IMR-90 (cell line): ENCODE data around the gene KIF22. TPM values are rescaled to one million over a fixed set of nuclear protein-coding genes. Genes with fewer than 3 reads are reported as not detected.

Experiments used
- ATAC-seq: fragments of 200-7000 bp; cut with Tn5 transposase; 2 replicates; pipeline ENCODE4 v1.9.1; 2020; ENCODE audit warnings: low read depth, mild to moderate bottlenecking, moderate library complexity
- BruUV-seq: library from RNA; stranded (reverse); fragments of 400-500 nt; replicated peaks from 2 replicates; lab custom pipeline; 2021; lab: Mats Ljungman, UMichigan
- CTCF ChIA-PET: fragments of 300-600 bp; formaldehyde crosslinking; extraction: SDS; loops from one replicate; lab custom pipeline; 2021; ENCODE audit warnings: antibody characterized with exemption; lab: Yijun Ruan, JAX
- POLR2A ChIA-PET: fragments of 300-600 bp; sonication (Branson Sonifier 250); formaldehyde crosslinking; loops from one replicate; lab custom pipeline; 2022; ENCODE audit warnings: antibody characterized with exemption; ENCODE audit not compliant: unreplicated experiment; lab: Charles Lee
- DNase-seq: peaks from one replicate; pipeline ENCODE4 v3.0.0; 2013
- H2AFZ ChIP-seq: replicated peaks from 2 replicates; pipeline ENCODE3; 2013; ENCODE audit warnings: low read length, mild to moderate bottlenecking; ENCODE audit not compliant: poor library complexity
- H2AK5ac ChIP-seq: 2 replicates; pipeline ENCODE4 v1.6.1; 2013; ENCODE audit warnings: low read depth, low read length, inconsistent platforms
- H2AK9ac ChIP-seq: replicated peaks from 2 replicates; pipeline ENCODE3; 2013; ENCODE audit warnings: mild to moderate bottlenecking, low read depth, low read length, moderate library complexity; ENCODE audit not compliant: poor library complexity
- H2BK120ac ChIP-seq: 2 replicates; pipeline ENCODE4 v1.6.1; 2013; ENCODE audit warnings: low read depth, low read length, inconsistent platforms
- H2BK15ac ChIP-seq: 3 replicates; pipeline ENCODE4 v1.6.1; 2013; ENCODE audit warnings: low read depth, low read length, inconsistent platforms
- H2BK20ac ChIP-seq: 2 replicates; pipeline ENCODE4 v1.6.1; 2013; ENCODE audit warnings: low read depth, mild to moderate bottlenecking, inconsistent platforms, low read length, moderate library complexity
- H2BK5ac ChIP-seq: 2 replicates; pipeline ENCODE4 v1.6.1; 2013; ENCODE audit warnings: mild to moderate bottlenecking, low read depth, low read length, inconsistent platforms; ENCODE audit not compliant: poor library complexity, severe bottlenecking
- H3K14ac ChIP-seq: replicated peaks from 2 replicates; pipeline ENCODE4 v1.6.1; 2013; ENCODE audit warnings: low read depth, low read length, inconsistent platforms
- H3K18ac ChIP-seq: 2 replicates; pipeline ENCODE4 v1.6.1; 2013; ENCODE audit warnings: low read depth, low read length, control low read depth
- H3K23ac ChIP-seq: 2 replicates; pipeline ENCODE4 v1.6.1; 2013; ENCODE audit warnings: low read depth, low read length, inconsistent platforms
- H3K27ac ChIP-seq: 2 replicates; pipeline ENCODE4 v1.5.1; 2013; ENCODE audit warnings: mild to moderate bottlenecking, control low read depth, low read length; ENCODE audit not compliant: insufficient read depth
- H3K27me3 ChIP-seq: 2 replicates; pipeline ENCODE4 v1.6.1; 2013; ENCODE audit warnings: low read length; ENCODE audit not compliant: control insufficient read depth, insufficient read depth
- H3K36me3 ChIP-seq: 2 replicates; pipeline ENCODE4 v1.6.1; 2013; ENCODE audit warnings: low read length, mixed read lengths; ENCODE audit not compliant: control insufficient read depth, insufficient read depth
- H3K4ac ChIP-seq: 2 replicates; pipeline ENCODE4 v1.6.1; 2013; ENCODE audit warnings: low read depth, low read length, inconsistent platforms
- H3K4me1 ChIP-seq: 2 replicates; pipeline ENCODE4 v1.6.1; 2013; ENCODE audit warnings: low read length, mixed read lengths; ENCODE audit not compliant: control insufficient read depth, insufficient read depth
- H3K4me2 ChIP-seq: 2 replicates; pipeline ENCODE4 v1.6.1; 2013; ENCODE audit warnings: low read depth, mild to moderate bottlenecking, control low read depth, low read length, moderate library complexity
- H3K4me3 ChIP-seq: 2 replicates; pipeline ENCODE4 v1.5.1; 2013; ENCODE audit warnings: low read depth, mild to moderate bottlenecking, control low read depth, low read length, moderate library complexity; ENCODE audit not compliant: insufficient read depth
- H3K56ac ChIP-seq: 2 replicates; pipeline ENCODE4 v1.6.1; 2013; ENCODE audit warnings: low read length, inconsistent platforms; ENCODE audit not compliant: insufficient read depth; ENCODE audit errors: extremely low read depth
- H3K79me1 ChIP-seq, 2 experiments: 2 replicates each; pipeline ENCODE4 v1.6.1; 2013; ENCODE audit warnings: low read length in 2 of 2, inconsistent platforms in 1 of 2, low read depth in 1 of 2
- H3K9ac ChIP-seq: 2 replicates; pipeline ENCODE4 v1.6.1; 2013; ENCODE audit warnings: low read depth, low read length, control low read depth
- H3K9me1 ChIP-seq: 2 replicates; pipeline ENCODE4 v1.6.1; 2013; ENCODE audit warnings: low read length, inconsistent platforms; ENCODE audit not compliant: insufficient read depth
- H3K9me3 ChIP-seq: 2 replicates; pipeline ENCODE4 v1.6.1; 2013; ENCODE audit warnings: low read length; ENCODE audit not compliant: control insufficient read depth, insufficient read depth
- H4K20me1 ChIP-seq: 2 replicates; pipeline ENCODE4 v1.6.1; 2013; ENCODE audit warnings: low read length, inconsistent platforms; ENCODE audit not compliant: insufficient read depth
- H4K5ac ChIP-seq: 2 replicates; pipeline ENCODE4 v1.6.1; 2013; ENCODE audit warnings: mild to moderate bottlenecking, low read depth, low read length, control low read depth
- H4K8ac ChIP-seq, 2 experiments: 2 replicates each; pipeline ENCODE4 v1.6.1; 2013; ENCODE audit warnings: low read depth in 2 of 2, low read length in 2 of 2, control low read depth in 1 of 2, inconsistent platforms in 1 of 2
- H4K91ac ChIP-seq: 2 replicates; pipeline ENCODE4 v1.6.1; 2013; ENCODE audit warnings: low read depth, low read length, inconsistent platforms; ENCODE audit not compliant: insufficient read depth
- BHLHE40 ChIP-seq: fragments of 150-350 bp; IDR thresholded peaks from 2 replicates; pipeline ENCODE4 v1.6.1; 2016; ENCODE audit warnings: mild to moderate bottlenecking, low read depth, low read length
- CEBPB ChIP-seq: IDR thresholded peaks from 2 replicates; pipeline ENCODE4 v1.6.1; 2012; ENCODE audit warnings: low read depth, low read length, improper control_type of control experiment
- CHD1 ChIP-seq: IDR thresholded peaks from 2 replicates; pipeline ENCODE4 v1.6.1; 2012; ENCODE audit warnings: low read depth, low read length, improper control_type of control experiment
- FOS ChIP-seq: fragments of 150-350 bp; IDR thresholded peaks from 2 replicates; pipeline ENCODE4 v1.6.1; 2016; ENCODE audit warnings: low read depth, low read length
- MAFK ChIP-seq: IDR thresholded peaks from 2 replicates; pipeline ENCODE4 v1.6.1; 2012; ENCODE audit warnings: low read depth, low read length, improper control_type of control experiment
- MAZ ChIP-seq: IDR thresholded peaks from 2 replicates; pipeline ENCODE4 v1.6.1; 2012; ENCODE audit warnings: low read depth, mild to moderate bottlenecking, low read length, improper control_type of control experiment, moderate library complexity, borderline replicate concordance
- MXI1 ChIP-seq: IDR thresholded peaks from 2 replicates; pipeline ENCODE4 v1.6.1; 2012; ENCODE audit warnings: low read depth, mild to moderate bottlenecking, low read length, moderate library complexity, borderline replicate concordance
- NFE2L2 ChIP-seq: fragments of 150-350 bp; IDR thresholded peaks from 2 replicates; pipeline ENCODE4 v1.6.1; 2016; ENCODE audit warnings: low read depth, mild to moderate bottlenecking, low read length
- POLR2A ChIP-seq: IDR thresholded peaks from 2 replicates; pipeline ENCODE4 v1.6.1; 2012; ENCODE audit warnings: mild to moderate bottlenecking, low read depth, low read length
- RAD21 ChIP-seq: IDR thresholded peaks from 2 replicates; pipeline ENCODE4 v1.6.1; 2012; ENCODE audit warnings: low read length, improper control_type of control experiment
- RFX5 ChIP-seq: IDR thresholded peaks from 2 replicates; pipeline ENCODE4 v1.8.0; 2012; ENCODE audit warnings: low read depth, mild to moderate bottlenecking, low read length, moderate library complexity
- SMC3 ChIP-seq: fragments of 150-350 bp; IDR thresholded peaks from 2 replicates; pipeline ENCODE4 v1.6.1; 2016; ENCODE audit warnings: low read depth, mild to moderate bottlenecking, antibody characterized with exemption, low read length, moderate library complexity
- WGBS, 2 experiments: methylation state at CpG; one replicate each; pipeline versions ENCODE4 v1.1.5 to v1.1.7; 2013; ENCODE audit warnings: missing lambda C conversion rate in 2 of 2; ENCODE audit not compliant: insufficient read length in 1 of 2; ENCODE audit errors: extremely low coverage in 2 of 2; 5-methylcytosine and 5-hydroxymethylcytosine counted together
- dilution Hi-C: fragments of 300-500 bp; cut with HindIII; formaldehyde crosslinking; loops from one replicate; pipeline ENCODE4 v1.14.3; 2018; ENCODE audit warnings: low sequenced_read_pairs; ENCODE audit not compliant: unreplicated experiment
- in situ Hi-C: fragments of 300-500 bp; cut with MboI; formaldehyde crosslinking; loops from 3 replicates; pipeline ENCODE4 v1.14.3; 2019; ENCODE audit warnings: low sequenced_read_pairs, inconsistent platforms, mixed read lengths
- intact Hi-C: fragments of 100-400 bp; cut with micrococcal nuclease; formaldehyde crosslinking; loops from 2 replicates; pipeline ENCODE4 v1.10.0; 2022
- polyA plus RNA-seq, 3 experiments: library from polyadenylated mRNA; depleted of rRNA; stranded (reverse); fragments of >200 nt; gene quantifications; 2 replicates each; pipeline ENCODE4 v1.2.3, GENCODE V29; 2012; ENCODE audit warnings: low replicate concordance in 1 of 3
- total RNA-seq: library from RNA; depleted of rRNA; stranded (reverse); fragments of >200 nt; gene quantifications from 2 replicates; pipeline ENCODE4 v1.2.3, GENCODE V29; 2012
- TF ChIP-seq, protein P1 (sequence below): fragments of 150-350 bp; IDR thresholded peaks from 2 replicates; pipeline ENCODE4 v1.6.1; 2017; ENCODE audit warnings: mild to moderate bottlenecking, antibody characterized with exemption, low read length, low read depth
- TF ChIP-seq, protein P2 (sequence below): fragments of 150-350 bp; IDR thresholded peaks from 2 replicates; pipeline ENCODE4 v1.6.1; 2016; ENCODE audit warnings: low read depth, mild to moderate bottlenecking, low read length, moderate library complexity, borderline replicate concordance
- TF ChIP-seq, protein P3 (sequence below): conservative IDR thresholded peaks from 2 replicates; pipeline ENCODE4 v1.5.1; 2012; ENCODE audit warnings: mild to moderate bottlenecking, low read depth, low read length, improper control_type of control experiment

The KIF22 gene
- total and polyA plus RNA-seq, 2 of the 4 experiments (the other 2 are of a cell fraction) = 43.0 to 65.1 TPM

DNA sequence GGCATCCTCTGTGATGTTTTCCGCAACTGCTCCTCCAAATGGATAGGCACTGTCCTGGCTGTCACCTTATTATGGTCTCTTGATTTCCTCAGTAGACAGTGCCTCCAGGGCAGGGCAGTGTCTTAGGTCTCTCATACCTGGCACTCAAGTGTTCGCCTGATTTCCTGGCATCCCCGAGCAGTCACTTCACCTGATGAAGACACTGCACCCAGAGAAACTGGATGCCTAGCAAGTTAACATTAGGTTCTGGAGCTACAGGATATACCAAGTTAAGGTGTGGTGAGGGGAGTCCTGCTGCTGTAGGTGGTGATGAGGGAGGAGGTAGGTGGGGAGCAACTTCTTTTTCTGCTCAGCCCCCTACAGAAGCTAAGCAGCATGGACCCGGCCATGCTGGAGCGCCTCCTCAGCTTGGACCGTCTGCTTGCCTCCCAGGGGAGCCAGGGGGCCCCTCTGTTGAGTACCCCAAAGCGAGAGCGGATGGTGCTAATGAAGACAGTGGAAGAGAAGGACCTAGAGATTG lies 11.9 kb downstream of the KIF22 start:
- DNase-seq (no peak), ATAC-seq (no peak)
- Histone ChIP-seq H2AFZ (no peak overlapping the region), H3K9me3 (no peaks in the 10 kb centered on the region), H3K4me2 (no peak overlapping the region), H3K27me3 (no peaks in the 10 kb centered on the region), H2BK120ac (no peak overlapping the region), H2AK9ac (no peak overlapping the region), H4K5ac (no peak overlapping the region), H3K36me3 (peaks cover 29% of the 10 kb centered on the region), H3K4me1 (peaks cover 4% of the 10 kb centered on the region), H3K27ac (no peak overlapping the region), H3K23ac (no peak overlapping the region), H2BK20ac (no peak overlapping the region), H4K91ac (no peak overlapping the region), H2AK5ac (no peak overlapping the region), H3K79me1 (peaks cover 11 to 22% of the 10 kb centered on the region in 2 experiments; a peak in 3 of 4 replicates), H4K8ac (no peak overlapping the region), H3K4me3 (no peak overlapping the region), H3K9ac (no peak overlapping the region), H3K4ac (no peak overlapping the region), H3K14ac (no peak overlapping the region), H2BK15ac (no peak overlapping the region), H3K56ac (no peak overlapping the region), H4K20me1 (peaks cover 1% of the 10 kb centered on the region), H3K9me1 (no peaks in the 10 kb centered on the region), H2BK5ac (no peak overlapping the region), H3K18ac (no peak overlapping the region)
- ChIA-PET POLR2A (no interaction called here), CTCF (no interaction called here)
- WGBS, 2 experiments = no CpG with 5 or more reads among the region's 8 CpGs
- dilution Hi-C loops = no loop called here
- intact Hi-C loops = no loop called here
- TF ChIP-seq, protein P1, sequence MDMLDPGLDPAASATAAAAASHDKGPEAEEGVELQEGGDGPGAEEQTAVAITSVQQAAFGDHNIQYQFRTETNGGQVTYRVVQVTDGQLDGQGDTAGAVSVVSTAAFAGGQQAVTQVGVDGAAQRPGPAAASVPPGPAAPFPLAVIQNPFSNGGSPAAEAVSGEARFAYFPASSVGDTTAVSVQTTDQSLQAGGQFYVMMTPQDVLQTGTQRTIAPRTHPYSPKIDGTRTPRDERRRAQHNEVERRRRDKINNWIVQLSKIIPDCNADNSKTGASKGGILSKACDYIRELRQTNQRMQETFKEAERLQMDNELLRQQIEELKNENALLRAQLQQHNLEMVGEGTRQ = no peak
- TF ChIP-seq CEBPB = no peak
- no peak for TF ChIP-seq MAFK
- no peak for TF ChIP-seq NFE2L2
- no peak for TF ChIP-seq SMC3
- TF ChIP-seq RAD21 = no peak
- TF ChIP-seq FOS = no peak
- TF ChIP-seq RFX5 = no peak
- TF ChIP-seq MAZ = no peak
- no peak for TF ChIP-seq BHLHE40
- TF ChIP-seq, protein P2, sequence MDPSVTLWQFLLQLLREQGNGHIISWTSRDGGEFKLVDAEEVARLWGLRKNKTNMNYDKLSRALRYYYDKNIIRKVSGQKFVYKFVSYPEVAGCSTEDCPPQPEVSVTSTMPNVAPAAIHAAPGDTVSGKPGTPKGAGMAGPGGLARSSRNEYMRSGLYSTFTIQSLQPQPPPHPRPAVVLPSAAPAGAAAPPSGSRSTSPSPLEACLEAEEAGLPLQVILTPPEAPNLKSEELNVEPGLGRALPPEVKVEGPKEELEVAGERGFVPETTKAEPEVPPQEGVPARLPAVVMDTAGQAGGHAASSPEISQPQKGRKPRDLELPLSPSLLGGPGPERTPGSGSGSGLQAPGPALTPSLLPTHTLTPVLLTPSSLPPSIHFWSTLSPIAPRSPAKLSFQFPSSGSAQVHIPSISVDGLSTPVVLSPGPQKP = no peak
- TF ChIP-seq POLR2A = no peak
- TF ChIP-seq MXI1 = no peak
- TF ChIP-seq CHD1 = no peak
- TF ChIP-seq, protein P3, sequence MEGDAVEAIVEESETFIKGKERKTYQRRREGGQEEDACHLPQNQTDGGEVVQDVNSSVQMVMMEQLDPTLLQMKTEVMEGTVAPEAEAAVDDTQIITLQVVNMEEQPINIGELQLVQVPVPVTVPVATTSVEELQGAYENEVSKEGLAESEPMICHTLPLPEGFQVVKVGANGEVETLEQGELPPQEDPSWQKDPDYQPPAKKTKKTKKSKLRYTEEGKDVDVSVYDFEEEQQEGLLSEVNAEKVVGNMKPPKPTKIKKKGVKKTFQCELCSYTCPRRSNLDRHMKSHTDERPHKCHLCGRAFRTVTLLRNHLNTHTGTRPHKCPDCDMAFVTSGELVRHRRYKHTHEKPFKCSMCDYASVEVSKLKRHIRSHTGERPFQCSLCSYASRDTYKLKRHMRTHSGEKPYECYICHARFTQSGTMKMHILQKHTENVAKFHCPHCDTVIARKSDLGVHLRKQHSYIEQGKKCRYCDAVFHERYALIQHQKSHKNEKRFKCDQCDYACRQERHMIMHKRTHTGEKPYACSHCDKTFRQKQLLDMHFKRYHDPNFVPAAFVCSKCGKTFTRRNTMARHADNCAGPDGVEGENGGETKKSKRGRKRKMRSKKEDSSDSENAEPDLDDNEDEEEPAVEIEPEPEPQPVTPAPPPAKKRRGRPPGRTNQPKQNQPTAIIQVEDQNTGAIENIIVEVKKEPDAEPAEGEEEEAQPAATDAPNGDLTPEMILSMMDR = no peak
- in situ Hi-C loops = no loop called here
- BruUV-seq = no TSS peak
